HEK293 (cell line): ENCODE data around the gene TSKU.

Experiments
- CTCF ChIA-PET: fragments of 350-600 bp; formaldehyde crosslinking; extraction: SDS; loops from one replicate; lab custom pipeline; 2021; ENCODE audit warnings: antibody characterized with exemption; lab: Yijun Ruan, JAX
- POLR2A ChIA-PET: fragments of 300-600 bp; formaldehyde crosslinking; extraction: SDS; loops from one replicate; lab custom pipeline; 2020; ENCODE audit warnings: antibody characterized with exemption, inconsistent platforms; lab: Yijun Ruan, JAX
- H3K27ac ChIP-seq: fragments of 200-500 bp; sonication (Bioruptor generic); 2 replicates; pipeline ENCODE4 v1.5.1; 2014; ENCODE audit warnings: low read depth, low read length, control low read depth, inconsistent platforms; ENCODE audit errors: extremely low read depth
- H3K36me3 ChIP-seq, 2 experiments: fragments of 200-500 bp in 1 of 2; sonication (Bioruptor generic) in 1 of 2; 1 replicate in 1 of 2; 2 replicates in 1 of 2; pipeline ENCODE4 v1.5.1; 2014 to 2017; ENCODE audit warnings: inconsistent platforms in 2 of 2, low read length in 2 of 2; ENCODE audit not compliant: control insufficient read depth in 2 of 2, insufficient read depth in 1 of 2
- H3K4me1 ChIP-seq: fragments of 200-500 bp; sonication (Bioruptor generic); 2 replicates; pipeline ENCODE4 v1.5.1; 2014; ENCODE audit warnings: mild to moderate bottlenecking, low read length, inconsistent platforms; ENCODE audit not compliant: control insufficient read depth, insufficient read depth
- H3K4me3 ChIP-seq: 2 replicates; pipeline ENCODE4 v1.5.1; 2011; ENCODE audit warnings: low read depth, mild to moderate bottlenecking, control low read depth, low read length, moderate library complexity
- H3K9me3 ChIP-seq: fragments of 200-500 bp; sonication (Bioruptor generic); 2 replicates; pipeline ENCODE4 v1.5.1; 2014; ENCODE audit warnings: low read depth, low read length, inconsistent platforms; ENCODE audit not compliant: control insufficient read depth, insufficient read depth
- KLF1 ChIP-seq: fragments of 450-650 bp; formaldehyde crosslinking; IDR thresholded peaks from 2 replicates; pipeline ENCODE4 v1.5.1; 2016; ENCODE audit warnings: missing biosample characterization, missing genetic modification characterization
- KLF8 ChIP-seq: fragments of 450-650 bp; formaldehyde crosslinking; IDR thresholded peaks from 2 replicates; pipeline ENCODE4 v1.5.1; 2016; ENCODE audit warnings: missing biosample characterization, missing genetic modification characterization
- OVOL3 ChIP-seq: fragments of 450-650 bp; formaldehyde crosslinking; IDR thresholded peaks from 2 replicates; pipeline ENCODE4 v1.5.1; 2016; ENCODE audit warnings: missing biosample characterization, missing genetic modification characterization
- ZBTB10 ChIP-seq: fragments of 450-650 bp; formaldehyde crosslinking; IDR thresholded peaks from 2 replicates; pipeline ENCODE4 v1.5.1; 2016; ENCODE audit warnings: missing biosample characterization, missing genetic modification characterization
- ZEB2 ChIP-seq: fragments of 450-650 bp; formaldehyde crosslinking; IDR thresholded peaks from 2 replicates; pipeline ENCODE4 v1.5.1; 2016; ENCODE audit warnings: missing biosample characterization, missing genetic modification characterization
- ZFHX2 ChIP-seq: fragments of 450-650 bp; formaldehyde crosslinking; conservative IDR thresholded peaks from 2 replicates; pipeline ENCODE4 v1.5.1; 2016; ENCODE audit warnings: missing biosample characterization, missing genetic modification characterization
- ZNF148 ChIP-seq: fragments of 450-650 bp; formaldehyde crosslinking; IDR thresholded peaks from 2 replicates; pipeline ENCODE4 v1.5.0; 2017; ENCODE audit warnings: missing biosample characterization, missing genetic modification characterization, borderline replicate concordance
- ZNF513 ChIP-seq: fragments of 450-650 bp; IDR thresholded peaks from 2 replicates; pipeline ENCODE4 v1.5.1; 2018; ENCODE audit warnings: missing biosample characterization, missing genetic modification characterization
- ZNF544 ChIP-seq: fragments of 450-650 bp; formaldehyde crosslinking; IDR thresholded peaks from 2 replicates; pipeline ENCODE4 v1.5.0; 2017; ENCODE audit warnings: missing biosample characterization, missing genetic modification characterization
- ZNF621 ChIP-seq: fragments of 450-650 bp; formaldehyde crosslinking; IDR thresholded peaks from 2 replicates; pipeline ENCODE4 v1.5.1; 2017; ENCODE audit warnings: missing biosample characterization, missing genetic modification characterization
- ZNF768 ChIP-seq: fragments of 450-650 bp; formaldehyde crosslinking; IDR thresholded peaks from 2 replicates; pipeline ENCODE4 v1.5.1; 2018; ENCODE audit warnings: missing biosample characterization, mild to moderate bottlenecking, missing genetic modification characterization

Gene TSKU

GRCh38 chr11:76744186-76745043 is 38.7 kb upstream of the TSKU start:
- H3K4me3 ChIP-seq = no peak overlapping the region
- ChIA-PET CTCF (no interaction called here), POLR2A (no interaction called here)
- H3K27ac ChIP-seq = no peak overlapping the region
- no peaks in the 10 kb centered on the region for H3K36me3 ChIP-seq
- H3K9me3 ChIP-seq = no peaks in the 10 kb centered on the region
- no peaks in the 10 kb centered on the region for H3K4me1 ChIP-seq
- 0 out of 2 replicates have a peak, but pooled peaks have one; percentile 25 for TF ChIP-seq ZNF768 (tag by site-specific recombination)
- no peak for TF ChIP-seq ZNF621 (tag by site-specific recombination)
- no peak for TF ChIP-seq ZFHX2 (tag by site-specific recombination)

GRCh38 chr11:76745044-76745376 is 38.1 kb upstream of the TSKU start:
- CTCF ChIA-PET = no interaction called here
- Histone ChIP-seq H3K9me3 (no peaks in the 10 kb centered on the region), H3K27ac (no peak overlapping the region), H3K4me3 (no peak overlapping the region), H3K4me1 (no peaks in the 10 kb centered on the region), H3K36me3 (no peaks in the 10 kb centered on the region)
- TF ChIP-seq ZEB2 (no peak), OVOL3 (no peak), ZNF148 (tag by site-specific recombination) (no peak), ZNF513 (tag by site-specific recombination) (no peak), ZBTB10 (tag by site-specific recombination) (no peak), KLF8 (no peak)
- POLR2A ChIA-PET = no interaction called here

- Histone ChIP-seq H3K9me3 (no peaks in the 10 kb centered on the region), H3K27ac (no peak overlapping the region), H3K36me3 (no peaks in the 10 kb centered on the region), H3K4me3 (no peak overlapping the region), H3K4me1 (no peaks in the 10 kb centered on the region)
- ChIA-PET CTCF (interaction anchor here (0.7 kb wide), 1 partner anchor 174 kb away, joined by 4 read pairs; no protein-coding TSS in a partner anchor), POLR2A (no interaction called here)
- TF ChIP-seq ZNF544 = no peak
- peak; percentile 90 for TF ChIP-seq KLF1
Measured at GRCh38 chr11:76745561-76746207, 37.5 kb upstream of the TSKU start.
